ENCODE data around the gene TMEM121B.

TMEM121B gene

DNA sequence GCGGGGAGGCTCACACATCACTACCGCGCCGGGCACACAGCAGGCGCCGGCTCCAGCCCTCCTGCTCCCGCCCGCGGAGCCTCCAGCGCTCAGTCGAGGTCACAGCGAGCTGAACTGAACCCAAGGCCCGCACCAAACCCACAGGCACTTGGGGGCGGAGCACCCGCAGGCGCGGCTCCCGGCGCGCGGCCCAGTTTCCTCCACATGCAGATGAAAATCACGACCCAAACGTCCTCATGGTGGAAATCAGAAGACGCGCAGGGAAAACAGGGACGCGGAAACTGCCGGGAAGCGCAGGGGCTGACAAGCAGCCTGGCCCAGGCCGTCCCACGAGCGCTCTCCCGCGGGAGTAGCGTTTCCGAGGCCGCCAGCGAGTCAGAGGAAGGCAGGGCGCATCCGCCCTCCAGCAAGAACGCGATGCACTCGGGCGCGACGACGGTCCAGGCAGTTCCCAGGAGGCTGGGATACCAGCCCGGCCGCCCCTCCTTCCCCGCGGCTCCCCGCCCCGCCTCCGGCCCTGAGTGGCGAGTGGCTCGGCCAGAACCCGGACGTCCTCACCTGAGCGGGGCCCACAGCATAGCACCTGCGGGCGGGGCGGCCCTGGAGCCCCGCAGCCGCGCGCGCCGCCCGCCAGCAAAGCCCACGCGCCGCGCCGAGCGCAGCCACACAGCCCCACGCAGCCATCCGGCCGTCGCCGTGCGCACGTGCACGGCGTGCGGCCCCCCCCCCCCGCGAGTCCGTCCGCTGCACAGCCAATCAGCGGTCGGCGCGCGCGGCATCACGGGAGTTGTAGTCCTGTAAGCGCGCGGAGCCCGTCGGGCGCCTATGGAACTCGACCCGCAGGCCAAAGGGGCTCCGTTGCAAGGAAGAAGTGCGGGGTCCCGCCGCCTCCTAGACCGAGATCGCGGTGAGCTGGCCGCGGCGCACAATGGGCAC is 37.7 kb upstream of the TMEM121B start, which contains the start of gene HDHD5:
Gene HDHD5, minus strand, starts transcription at position 710 of the 936 bp plus-strand sequence. Its CDS starts 26 bp downstream, at position 684.
- CTCF ChIA-PET, result interaction anchor here (0.7 to 3.3 kb wide), 7 partner anchors 11 to 99 kb away, joined by 3 to 37 read pairs (median 4); no protein-coding TSS in a partner anchor
- Histone ChIP-seq H3K36me3 (ENCODE audit: control insufficient read depth in 4 of 4, insufficient read depth in 4 of 4, low read length in 3 of 4) (no peaks in the 10 kb centered on the region), H3K9me3 (ENCODE audit: control extremely low read depth in 1 of 5, control insufficient read depth in 4 of 5, insufficient read depth in 2 of 5, low read depth in 1 of 5, low read length in 4 of 5) (no peaks in the 10 kb centered on the region), H3K27ac (ENCODE audit: insufficient read depth in 1 of 2, low read depth in 1 of 2, low read length in 2 of 2, poor library complexity in 1 of 2, severe bottlenecking in 2 of 2) (no peak within 1 kb of the TSS), H3K27me3 (replicated peaks in 2 of 5; ENCODE audit: control insufficient read depth in 4 of 5, insufficient read depth in 5 of 5, low read length in 4 of 5) (no peaks in the 10 kb centered on the region), H3K4me3 (ENCODE audit: control insufficient read depth in 1 of 7, extremely low read depth in 1 of 7, insufficient read depth in 4 of 7, low read depth in 2 of 7, low read length in 6 of 7) (peak within 1 kb of the TSS; percentile 26 to 81 (median 59)), H3K4me1 (ENCODE audit: control extremely low read depth in 1 of 4, control insufficient read depth in 4 of 4, insufficient read depth in 4 of 4, low read length in 3 of 4) (peaks cover 0 to 23% (median 18%) of the 10 kb centered on the region in 4 experiments)
- POLR2A ChIA-PET, result no interaction called here
- peak; percentile 81 to 89 (median 87) for DNase-seq
- under 1% methylated on average over 104 of the region's 114 CpGs for WGBS (ENCODE audit: insufficient coverage)

DNA sequence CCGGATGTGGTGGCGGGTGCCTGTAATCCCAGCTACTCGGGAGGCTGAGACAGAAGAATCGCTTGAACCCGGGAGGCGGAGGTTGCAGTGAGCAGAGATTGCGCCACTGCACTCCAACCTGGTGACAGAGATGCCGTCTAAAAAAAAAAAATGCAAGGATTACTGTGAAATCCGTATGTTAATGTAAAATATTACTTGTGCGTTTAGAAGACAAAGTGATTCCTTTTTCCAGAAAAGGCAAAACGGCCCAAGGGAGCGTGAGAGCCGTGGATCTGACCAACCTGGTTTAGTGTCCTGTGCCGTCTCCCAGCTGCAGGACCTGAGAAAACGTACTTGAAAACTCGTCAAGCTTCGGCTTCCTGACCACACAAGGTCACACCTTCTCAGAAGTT is 37.0 kb upstream of the TMEM121B start:
- no peak overlapping the region for H3K27ac ChIP-seq (ENCODE audit: insufficient read depth in 1 of 2, low read depth in 1 of 2, low read length in 2 of 2, poor library complexity in 1 of 2, severe bottlenecking in 2 of 2)
- POLR2A ChIA-PET, result interaction anchor here (0.9 kb wide), 1 partner anchor 51 kb away, joined by 4 read pairs; no protein-coding TSS in a partner anchor
- no peaks in the 10 kb centered on the region for H3K36me3 ChIP-seq (ENCODE audit: control insufficient read depth in 4 of 4, insufficient read depth in 4 of 4, low read length in 3 of 4)
- H3K4me1 ChIP-seq (ENCODE audit: control extremely low read depth in 1 of 4, control insufficient read depth in 4 of 4, insufficient read depth in 4 of 4, low read length in 3 of 4), result peaks cover 0 to 23% (median 18%) of the 10 kb centered on the region in 4 experiments
- H3K4me3 ChIP-seq (ENCODE audit: control insufficient read depth in 1 of 7, extremely low read depth in 1 of 7, insufficient read depth in 4 of 7, low read depth in 2 of 7, low read length in 6 of 7), result peak overlapping the region in 5 of 7 experiments; percentile 34 to 81 (median 70)
- no peaks in the 10 kb centered on the region for H3K27me3 ChIP-seq (replicated peaks in 2 of 5; ENCODE audit: control insufficient read depth in 4 of 5, insufficient read depth in 5 of 5, low read length in 4 of 5)
- CTCF ChIA-PET, result interaction anchor here (0.7 to 2.6 kb wide), 8 partner anchors 10 to 100 kb away, joined by 3 to 17 read pairs (median 3); no protein-coding TSS in a partner anchor
- no peaks in the 10 kb centered on the region for H3K9me3 ChIP-seq (ENCODE audit: control extremely low read depth in 1 of 5, control insufficient read depth in 4 of 5, insufficient read depth in 2 of 5, low read depth in 1 of 5, low read length in 4 of 5)
- no peak for DNase-seq
- 65% methylated on average over 16 of the region's 17 CpGs for WGBS (ENCODE audit: insufficient coverage)

DNA sequence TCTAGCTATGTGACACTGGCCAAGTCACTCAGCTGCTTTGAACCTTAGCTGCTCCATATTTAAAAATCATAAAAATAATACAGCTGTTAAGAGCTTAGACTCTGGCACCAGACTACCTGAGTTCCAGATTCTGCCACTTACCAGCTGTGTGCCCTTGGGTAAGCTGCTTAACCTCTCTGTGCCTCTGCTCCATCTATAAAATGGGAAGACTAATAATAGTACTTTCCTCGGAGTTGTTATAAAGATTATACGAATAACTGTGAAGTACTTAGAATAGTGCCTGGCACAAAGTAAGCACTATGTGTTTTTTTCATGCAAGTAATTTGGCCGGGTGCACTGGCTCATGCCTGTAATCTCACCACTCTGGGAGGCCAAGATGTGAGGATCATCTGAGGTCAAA is 36.6 kb upstream of the TMEM121B start:
- Histone ChIP-seq H3K4me3 (ENCODE audit: control insufficient read depth in 1 of 7, extremely low read depth in 1 of 7, insufficient read depth in 4 of 7, low read depth in 2 of 7, low read length in 6 of 7) (peak overlapping the region in 1 of 7 experiments; percentile 81), H3K9me3 (ENCODE audit: control extremely low read depth in 1 of 5, control insufficient read depth in 4 of 5, insufficient read depth in 2 of 5, low read depth in 1 of 5, low read length in 4 of 5) (no peaks in the 10 kb centered on the region), H3K4me1 (ENCODE audit: control extremely low read depth in 1 of 4, control insufficient read depth in 4 of 4, insufficient read depth in 4 of 4, low read length in 3 of 4) (peaks cover 0 to 23% (median 18%) of the 10 kb centered on the region in 4 experiments), H3K36me3 (ENCODE audit: control insufficient read depth in 4 of 4, insufficient read depth in 4 of 4, low read length in 3 of 4) (no peaks in the 10 kb centered on the region), H3K27ac (ENCODE audit: insufficient read depth in 1 of 2, low read depth in 1 of 2, low read length in 2 of 2, poor library complexity in 1 of 2, severe bottlenecking in 2 of 2) (no peak overlapping the region), H3K27me3 (replicated peaks in 2 of 5; ENCODE audit: control insufficient read depth in 4 of 5, insufficient read depth in 5 of 5, low read length in 4 of 5) (no peaks in the 10 kb centered on the region)
- DNase-seq, result no peak
- 100% methylated on average over 3 of the region's 3 CpGs for WGBS (ENCODE audit: insufficient coverage)
- POLR2A ChIA-PET, result interaction anchor here (0.9 kb wide), 1 partner anchor 51 kb away, joined by 4 read pairs; no protein-coding TSS in a partner anchor
- CTCF ChIA-PET, result interaction anchor here (0.9 to 2.6 kb wide), 8 partner anchors 10 to 95 kb away, joined by 3 to 17 read pairs (median 3); no protein-coding TSS in a partner anchor

DNA sequence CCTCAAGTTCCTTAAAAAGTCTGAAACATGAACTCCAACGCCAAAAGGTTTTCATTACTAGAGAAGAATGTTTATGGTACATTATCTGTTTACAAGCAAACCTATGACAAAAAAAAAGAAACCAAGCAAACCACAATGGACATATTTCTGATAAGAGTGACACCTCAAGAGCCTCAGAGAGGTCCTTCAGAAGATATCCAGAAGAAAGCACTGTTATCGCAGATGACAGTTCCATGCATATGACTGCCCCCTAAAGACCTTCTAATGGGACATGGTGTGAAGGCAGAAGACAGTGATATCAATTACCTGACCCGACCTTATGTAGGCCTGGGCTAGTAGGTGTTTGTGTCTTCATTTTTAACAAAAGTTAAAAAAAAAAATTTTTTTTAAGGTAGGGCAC is 34.8 kb upstream of the TMEM121B start:
- H3K4me3 ChIP-seq (ENCODE audit: control insufficient read depth in 1 of 7, extremely low read depth in 1 of 7, insufficient read depth in 4 of 7, low read depth in 2 of 7, low read length in 6 of 7), result no peak overlapping the region
- peaks cover 0 to 23% (median 18%) of the 10 kb centered on the region in 4 experiments for H3K4me1 ChIP-seq (ENCODE audit: control extremely low read depth in 1 of 4, control insufficient read depth in 4 of 4, insufficient read depth in 4 of 4, low read length in 3 of 4)
- POLR2A ChIA-PET, result no interaction called here
- no peaks in the 10 kb centered on the region for H3K27me3 ChIP-seq (replicated peaks in 2 of 5; ENCODE audit: control insufficient read depth in 4 of 5, insufficient read depth in 5 of 5, low read length in 4 of 5)
- DNase-seq, result no peak
- H3K36me3 ChIP-seq (ENCODE audit: control insufficient read depth in 4 of 4, insufficient read depth in 4 of 4, low read length in 3 of 4), result peaks cover 0 to 2% (median 0%) of the 10 kb centered on the region in 4 experiments
- WGBS (ENCODE audit: insufficient coverage), result 83% methylated on average over 1 of the region's 3 CpGs
- H3K27ac ChIP-seq (ENCODE audit: insufficient read depth in 1 of 2, low read depth in 1 of 2, low read length in 2 of 2, poor library complexity in 1 of 2, severe bottlenecking in 2 of 2), result no peak overlapping the region
- H3K9me3 ChIP-seq (ENCODE audit: control extremely low read depth in 1 of 5, control insufficient read depth in 4 of 5, insufficient read depth in 2 of 5, low read depth in 1 of 5, low read length in 4 of 5), result no peaks in the 10 kb centered on the region
- CTCF ChIA-PET, result no interaction called here

DNA sequence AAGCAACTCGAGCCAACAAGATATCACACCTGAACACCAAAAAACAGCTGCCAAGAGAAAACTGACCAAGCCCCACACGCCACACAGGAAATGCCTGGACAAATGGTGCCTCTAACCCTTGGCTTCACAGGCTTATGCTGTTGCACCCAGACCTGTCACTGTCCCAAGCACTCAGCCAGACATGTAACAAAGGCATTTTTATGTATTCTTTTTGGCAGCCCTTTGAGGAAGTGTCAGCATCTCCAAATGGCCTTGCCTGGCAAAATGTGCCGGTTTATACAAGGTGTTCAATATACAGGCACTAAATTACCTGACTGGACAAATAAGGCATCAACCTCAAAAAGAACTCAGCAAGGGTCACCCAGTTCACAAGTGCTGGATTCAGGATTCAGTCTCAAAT is 31.8 kb upstream of the TMEM121B start:
- Histone ChIP-seq H3K36me3 (ENCODE audit: control insufficient read depth in 4 of 4, insufficient read depth in 4 of 4, low read length in 3 of 4) (peaks cover 0 to 13% (median 3%) of the 10 kb centered on the region in 4 experiments), H3K4me1 (ENCODE audit: control extremely low read depth in 1 of 4, control insufficient read depth in 4 of 4, insufficient read depth in 4 of 4, low read length in 3 of 4) (peaks cover 0 to 7% (median 3%) of the 10 kb centered on the region in 4 experiments), H3K27me3 (replicated peaks in 2 of 5; ENCODE audit: control insufficient read depth in 4 of 5, insufficient read depth in 5 of 5, low read length in 4 of 5) (no peaks in the 10 kb centered on the region), H3K27ac (ENCODE audit: insufficient read depth in 1 of 2, low read depth in 1 of 2, low read length in 2 of 2, poor library complexity in 1 of 2, severe bottlenecking in 2 of 2) (no peak overlapping the region), H3K9me3 (ENCODE audit: control extremely low read depth in 1 of 5, control insufficient read depth in 4 of 5, insufficient read depth in 2 of 5, low read depth in 1 of 5, low read length in 4 of 5) (no peaks in the 10 kb centered on the region), H3K4me3 (ENCODE audit: control insufficient read depth in 1 of 7, extremely low read depth in 1 of 7, insufficient read depth in 4 of 7, low read depth in 2 of 7, low read length in 6 of 7) (no peak overlapping the region)
- no peak for DNase-seq
- POLR2A ChIA-PET, result no interaction called here
- WGBS (ENCODE audit: insufficient coverage), result 100% methylated on average over 3 of the region's 3 CpGs
- CTCF ChIA-PET, result no interaction called here

DNA sequence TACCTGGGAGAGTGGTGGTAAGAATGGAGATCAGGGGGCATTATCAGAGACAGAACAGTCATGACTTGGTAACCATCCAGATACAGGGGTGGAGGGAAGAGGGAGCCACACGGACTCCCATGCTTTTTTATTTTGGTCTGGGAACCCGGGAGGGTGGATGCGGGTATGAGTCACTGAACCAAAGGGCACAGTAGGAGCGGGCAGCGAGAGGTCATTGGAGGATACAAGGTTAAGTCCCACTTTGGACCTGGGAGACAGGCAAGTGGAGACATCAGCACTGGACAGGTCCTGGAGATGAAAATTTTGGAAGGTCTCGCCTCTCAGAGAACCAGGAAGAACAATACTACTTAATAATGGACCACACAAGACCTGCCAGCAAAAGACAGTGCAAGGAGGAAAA is 31.2 kb upstream of the TMEM121B start:
- H3K9me3 ChIP-seq (ENCODE audit: control extremely low read depth in 1 of 5, control insufficient read depth in 4 of 5, insufficient read depth in 2 of 5, low read depth in 1 of 5, low read length in 4 of 5), result no peaks in the 10 kb centered on the region
- ChIA-PET POLR2A (no interaction called here), CTCF (no interaction called here)
- H3K36me3 ChIP-seq (ENCODE audit: control insufficient read depth in 4 of 4, insufficient read depth in 4 of 4, low read length in 3 of 4), result peaks cover 0 to 18% (median 5%) of the 10 kb centered on the region in 4 experiments
- H3K27me3 ChIP-seq (replicated peaks in 2 of 5; ENCODE audit: control insufficient read depth in 4 of 5, insufficient read depth in 5 of 5, low read length in 4 of 5), result no peaks in the 10 kb centered on the region
- DNase-seq, result no peak
- H3K4me1 ChIP-seq (ENCODE audit: control extremely low read depth in 1 of 4, control insufficient read depth in 4 of 4, insufficient read depth in 4 of 4, low read length in 3 of 4), result peaks cover 0 to 5% (median under 1%) of the 10 kb centered on the region in 4 experiments
- H3K4me3 ChIP-seq (ENCODE audit: control insufficient read depth in 1 of 7, extremely low read depth in 1 of 7, insufficient read depth in 4 of 7, low read depth in 2 of 7, low read length in 6 of 7), result no peak overlapping the region
- H3K27ac ChIP-seq (ENCODE audit: insufficient read depth in 1 of 2, low read depth in 1 of 2, low read length in 2 of 2, poor library complexity in 1 of 2, severe bottlenecking in 2 of 2), result no peak overlapping the region
- 95% methylated on average over 5 of the region's 6 CpGs for WGBS (ENCODE audit: insufficient coverage)
